ENCODE data around the gene AKR7A3. TPM values are rescaled to one million over a fixed set of nuclear protein-coding genes. Genes with fewer than 3 reads are reported as not detected.

The AKR7A3 gene
- total and polyA plus RNA-seq, 2 of the 4 experiments (the other 2 are of a cell fraction): 0.18 to 0.62 TPM

DNA sequence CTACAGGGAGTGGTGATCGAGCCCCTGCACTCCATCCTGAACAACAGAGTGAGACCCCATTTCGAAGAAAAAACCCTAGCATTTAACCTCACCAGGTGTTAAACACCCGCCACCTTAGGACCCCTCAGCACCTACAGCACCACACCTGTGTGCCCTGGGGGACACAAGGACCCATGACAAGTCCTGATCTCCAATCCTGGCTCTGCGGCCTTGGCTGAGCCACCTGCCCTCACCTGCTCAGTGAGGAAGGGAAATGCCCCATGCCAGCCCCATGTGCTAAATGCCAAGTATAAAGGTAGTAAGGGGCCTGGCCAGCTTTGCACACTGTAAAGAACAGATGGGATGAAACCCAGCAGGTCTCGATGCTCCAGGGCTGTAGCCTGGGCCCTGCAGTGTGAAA, 25.8 kb downstream of the AKR7A3 start:
- Histone ChIP-seq H3K27me3 (ENCODE audit: control insufficient read depth, insufficient read depth, low read length) (no peaks in the 10 kb centered on the region), H3K23ac (ENCODE audit: low read depth, low read length) (no peak overlapping the region), H3K4me1 (ENCODE audit: control insufficient read depth, insufficient read depth, low read length) (peaks cover 3% of the 10 kb centered on the region; the same call in 1 of the 2 replicates), H2BK5ac (ENCODE audit: low read depth, low read length, poor library complexity, severe bottlenecking) (no peak overlapping the region), H3K27ac (ENCODE audit: insufficient read depth, low read length) (no peak overlapping the region), H2AK9ac (replicated peaks; ENCODE audit: low read depth, low read length, poor library complexity) (no peak overlapping the region), H2BK20ac (ENCODE audit: low read depth, low read length) (no peak overlapping the region), H3K36me3 (ENCODE audit: control insufficient read depth, insufficient read depth, low read length) (peaks cover 19% of the 10 kb centered on the region), H4K8ac (ENCODE audit: low read depth in 2 of 2, low read length in 2 of 2) (no peak overlapping the region), H2AK5ac (ENCODE audit: low read depth, low read length) (no peak overlapping the region), H3K14ac (replicated peaks; ENCODE audit: low read depth, low read length) (no peak overlapping the region), H4K20me1 (ENCODE audit: insufficient read depth, low read length) (peaks cover 11% of the 10 kb centered on the region; the same call in 1 of the 2 replicates), H2BK15ac (ENCODE audit: low read depth, low read length) (no peak overlapping the region), H3K9me1 (ENCODE audit: insufficient read depth, low read length) (0 out of 2 replicates have a peak, but pooled peaks cover 10% of the 10 kb centered on the region), H3K9ac (ENCODE audit: low read depth, low read length) (no peak overlapping the region), H2BK120ac (ENCODE audit: low read depth, low read length) (no peak overlapping the region), H3K79me1 (ENCODE audit: low read depth in 1 of 2, low read length in 2 of 2) (0 out of 4 replicates have a peak, but pooled peaks cover 0 to 4% of the 10 kb centered on the region in 2 experiments), H3K56ac (ENCODE audit: extremely low read depth, insufficient read depth, low read length) (no peak overlapping the region), H3K4ac (ENCODE audit: low read depth, low read length) (no peak overlapping the region), H3K9me3 (ENCODE audit: control insufficient read depth, insufficient read depth, low read length) (no peaks in the 10 kb centered on the region), H3K4me2 (ENCODE audit: low read depth, low read length) (no peak overlapping the region), H3K18ac (ENCODE audit: low read depth, low read length) (no peak overlapping the region), H3K4me3 (ENCODE audit: insufficient read depth, low read depth, low read length) (no peak overlapping the region), H4K5ac (ENCODE audit: low read depth, low read length) (no peak overlapping the region), H2AFZ (replicated peaks; ENCODE audit: low read length, poor library complexity) (no peak overlapping the region), H4K91ac (ENCODE audit: insufficient read depth, low read depth, low read length) (no peak overlapping the region)
- POLR2A ChIA-PET (ENCODE audit: unreplicated experiment): no interaction called here
- in situ Hi-C loops (cut with MboI; ENCODE audit: low sequenced_read_pairs): no loop called here
- no peak for ATAC-seq (ENCODE audit: low read depth)
- TF ChIP-seq MAFK (IDR thresholded peaks at IDR 0.05; ENCODE audit: low read depth, low read length) (no peak), CHD1 (IDR thresholded peaks at IDR 0.05; ENCODE audit: low read depth, low read length) (no peak), MAZ (IDR thresholded peaks at IDR 0.05; ENCODE audit: borderline replicate concordance, low read depth, low read length) (no peak), MXI1 (IDR thresholded peaks at IDR 0.05; ENCODE audit: borderline replicate concordance, low read depth, low read length) (no peak), NFE2L2 (IDR thresholded peaks at IDR 0.05; ENCODE audit: low read depth, low read length) (no peak), SMC3 (IDR thresholded peaks at IDR 0.05; ENCODE audit: low read depth, low read length) (no peak), RAD21 (IDR thresholded peaks at IDR 0.05; ENCODE audit: low read length) (no peak), RFX5 (IDR thresholded peaks at IDR 0.05; ENCODE audit: low read depth, low read length) (no peak), CTCF (conservative IDR thresholded peaks at IDR 0.05; ENCODE audit: low read depth, low read length) (no peak), POLR2A (IDR thresholded peaks at IDR 0.05; ENCODE audit: low read depth, low read length) (no peak), CEBPB (IDR thresholded peaks at IDR 0.05; ENCODE audit: low read depth, low read length) (no peak), FOS (IDR thresholded peaks at IDR 0.05; ENCODE audit: low read depth, low read length) (no peak), RCOR1 (IDR thresholded peaks at IDR 0.05; ENCODE audit: insufficient replicate concordance, low read length) (no peak), BHLHE40 (IDR thresholded peaks at IDR 0.05; ENCODE audit: low read depth, low read length) (no peak)
- TF ChIP-seq, protein P1, sequence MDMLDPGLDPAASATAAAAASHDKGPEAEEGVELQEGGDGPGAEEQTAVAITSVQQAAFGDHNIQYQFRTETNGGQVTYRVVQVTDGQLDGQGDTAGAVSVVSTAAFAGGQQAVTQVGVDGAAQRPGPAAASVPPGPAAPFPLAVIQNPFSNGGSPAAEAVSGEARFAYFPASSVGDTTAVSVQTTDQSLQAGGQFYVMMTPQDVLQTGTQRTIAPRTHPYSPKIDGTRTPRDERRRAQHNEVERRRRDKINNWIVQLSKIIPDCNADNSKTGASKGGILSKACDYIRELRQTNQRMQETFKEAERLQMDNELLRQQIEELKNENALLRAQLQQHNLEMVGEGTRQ (IDR thresholded peaks at IDR 0.05; ENCODE audit: low read depth, low read length): no peak
- TF ChIP-seq, protein P2, sequence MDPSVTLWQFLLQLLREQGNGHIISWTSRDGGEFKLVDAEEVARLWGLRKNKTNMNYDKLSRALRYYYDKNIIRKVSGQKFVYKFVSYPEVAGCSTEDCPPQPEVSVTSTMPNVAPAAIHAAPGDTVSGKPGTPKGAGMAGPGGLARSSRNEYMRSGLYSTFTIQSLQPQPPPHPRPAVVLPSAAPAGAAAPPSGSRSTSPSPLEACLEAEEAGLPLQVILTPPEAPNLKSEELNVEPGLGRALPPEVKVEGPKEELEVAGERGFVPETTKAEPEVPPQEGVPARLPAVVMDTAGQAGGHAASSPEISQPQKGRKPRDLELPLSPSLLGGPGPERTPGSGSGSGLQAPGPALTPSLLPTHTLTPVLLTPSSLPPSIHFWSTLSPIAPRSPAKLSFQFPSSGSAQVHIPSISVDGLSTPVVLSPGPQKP (IDR thresholded peaks at IDR 0.05; ENCODE audit: borderline replicate concordance, low read depth, low read length): no peak
- CTCF ChIA-PET: no interaction called here
- intact Hi-C loops (cut with micrococcal nuclease): no loop called here
- 100% methylated on average over 2 of the region's 5 CpGs; no CpG with 5 or more reads in 1 of the 2 experiments for WGBS, 2 experiments (ENCODE audit: extremely low coverage in 2 of 2, insufficient read length in 1 of 2)
- dilution Hi-C loops (cut with HindIII; ENCODE audit: low sequenced_read_pairs, unreplicated experiment): no loop called here
- no TSS peak for BruUV-seq (replicated peaks)
- DNase-seq: no peak

All from IMR-90 (cell line).